K562 treated with DMSO at 1 percent for 4 hours (cell line): ENCODE data around the gene APOL5. TPM values are rescaled to one million over a fixed set of nuclear protein-coding genes. Genes with fewer than 3 reads are reported as not detected.

ENCODE experiments used
- total RNA-seq: library from RNA; unstranded; fragments of 300-600 nt; gene quantifications from 2 replicates; pipeline ENCODE4 v1.2.3, GENCODE V29; 2022; ENCODE audit not compliant: insufficient read depth

APOL5 gene, protein sequence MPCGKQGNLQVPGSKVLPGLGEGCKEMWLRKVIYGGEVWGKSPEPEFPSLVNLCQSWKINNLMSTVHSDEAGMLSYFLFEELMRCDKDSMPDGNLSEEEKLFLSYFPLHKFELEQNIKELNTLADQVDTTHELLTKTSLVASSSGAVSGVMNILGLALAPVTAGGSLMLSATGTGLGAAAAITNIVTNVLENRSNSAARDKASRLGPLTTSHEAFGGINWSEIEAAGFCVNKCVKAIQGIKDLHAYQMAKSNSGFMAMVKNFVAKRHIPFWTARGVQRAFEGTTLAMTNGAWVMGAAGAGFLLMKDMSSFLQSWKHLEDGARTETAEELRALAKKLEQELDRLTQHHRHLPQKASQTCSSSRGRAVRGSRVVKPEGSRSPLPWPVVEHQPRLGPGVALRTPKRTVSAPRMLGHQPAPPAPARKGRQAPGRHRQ
- not detected in 2 replicates for total RNA-seq

GRCh38 chr22:35717572-35717971 lies at the start of gene APOL5:
Gene APOL5, plus strand, starts transcription at chr22:35717872. Its CDS starts 0 bp downstream, at chr22:35717872.

Other genes with a start within 250 kb of the APOL5 start
- 0.17 TPM in 1 of 2 replicates, not detected in the other for gene RASD2, start 177.0 kb upstream of the APOL5 start, total RNA-seq
- not detected in 2 replicates for gene MB, start 100.5 kb upstream of the APOL5 start, total RNA-seq
- 5.9 and 7.2 TPM in 2 replicates for gene APOL6, start 69.4 kb upstream of the APOL5 start, total RNA-seq